Measurements from ENCODE around the gene POLR2J.

Gene POLR2J

DNA sequence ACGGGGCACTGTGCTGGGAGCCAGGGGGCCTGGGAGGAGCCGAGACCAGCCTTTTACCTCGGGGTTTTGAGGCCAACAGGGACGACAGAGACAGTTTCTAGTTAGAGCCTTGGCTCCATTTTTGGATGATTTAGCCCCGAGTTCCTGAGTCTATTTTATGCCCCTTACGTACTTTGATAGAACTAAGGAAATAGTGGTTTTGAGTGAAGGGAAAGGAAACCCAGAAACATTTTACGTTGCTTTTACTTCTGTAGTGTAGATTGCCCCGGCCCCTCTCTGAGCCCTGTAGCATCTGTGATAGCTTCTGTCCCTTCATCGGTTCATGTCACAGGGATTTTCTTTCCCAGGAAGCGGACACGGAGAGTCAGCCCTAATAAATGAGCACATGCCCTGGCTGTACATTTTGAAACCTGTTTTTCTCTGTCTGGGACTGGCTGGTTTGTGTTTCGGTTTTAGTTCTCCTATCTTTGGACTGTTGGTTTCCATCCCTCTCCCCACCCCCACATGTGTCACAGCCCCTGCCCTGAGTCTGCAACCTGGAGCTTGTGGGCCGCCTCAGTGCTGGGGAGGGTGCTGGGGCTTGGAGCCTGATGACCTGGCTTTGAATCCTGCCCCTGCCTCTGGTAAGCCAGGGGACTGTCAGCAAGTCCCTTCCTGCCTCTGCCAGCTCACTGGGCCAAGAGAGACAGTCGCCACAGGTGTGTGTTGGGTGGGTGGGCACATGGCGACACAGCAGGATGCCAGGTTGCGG lies 52.3 kb downstream of the POLR2J start:
- no peak for TF ChIP-seq GATA2 (IDR thresholded peaks at IDR 0.05; ENCODE audit: low read depth, low read length)
- TF ChIP-seq GATA3 (IDR thresholded peaks at IDR 0.05; ENCODE audit: low read depth, low read length): no peak

DNA sequence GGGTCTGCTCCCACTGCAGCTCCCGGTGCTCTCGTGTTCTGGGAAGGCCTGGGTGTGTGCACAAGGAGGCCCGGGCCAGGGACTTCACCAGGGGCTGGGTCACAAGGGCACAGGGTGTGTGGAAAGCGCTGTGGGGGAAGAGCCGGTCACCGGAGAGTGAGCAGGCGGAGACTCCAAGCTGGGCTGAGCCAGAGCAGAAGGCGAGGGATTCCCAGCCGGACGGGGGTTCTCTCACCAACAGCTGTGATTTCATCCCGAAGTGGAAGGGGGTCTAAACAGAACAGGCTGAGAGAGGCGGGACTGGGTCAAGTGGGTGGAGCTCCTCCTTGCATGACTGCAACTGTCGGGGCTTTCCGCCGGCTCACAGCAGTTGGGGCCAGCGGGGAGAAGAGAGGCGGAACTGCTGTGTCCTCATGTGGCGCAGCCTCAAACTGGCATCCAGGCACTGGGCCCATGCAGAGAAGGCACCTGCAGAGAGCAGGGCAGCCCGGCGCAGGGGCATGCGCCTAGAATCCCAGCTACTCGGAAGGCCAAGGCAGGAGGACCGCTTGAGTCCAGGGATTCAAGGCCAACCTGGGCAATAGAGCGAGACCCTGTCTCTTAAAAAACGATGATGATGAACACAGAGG lies 53.0 kb downstream of the POLR2J start:
- no peak for TF ChIP-seq GATA3 (IDR thresholded peaks at IDR 0.05; ENCODE audit: low read depth, low read length)
- no peak for TF ChIP-seq GATA2 (IDR thresholded peaks at IDR 0.05; ENCODE audit: low read depth, low read length)

DNA sequence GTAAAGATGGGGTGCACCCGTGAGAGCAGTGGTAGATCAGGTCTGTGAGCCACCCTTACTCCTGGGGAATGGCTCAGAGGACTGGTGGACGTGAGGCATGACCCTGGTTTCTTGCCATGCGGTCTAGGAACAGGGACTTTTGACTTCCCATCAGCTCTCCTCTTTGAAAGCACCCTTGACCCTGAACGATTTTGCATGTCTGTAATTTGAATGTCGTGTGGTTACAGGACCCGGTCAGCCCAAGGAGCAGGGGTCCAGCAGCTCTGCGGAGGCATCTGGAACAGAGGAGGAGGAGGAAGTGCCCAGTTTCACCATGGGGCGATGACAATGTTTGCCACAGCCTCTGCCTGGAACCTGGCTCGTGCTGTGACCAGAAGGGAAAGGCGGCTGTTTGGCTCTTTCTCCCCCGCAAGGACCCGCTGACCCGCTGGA lies 53.9 kb downstream of the POLR2J start:
- TF ChIP-seq GATA2 (IDR thresholded peaks at IDR 0.05; ENCODE audit: low read depth, low read length) (no peak), GATA3 (IDR thresholded peaks at IDR 0.05; ENCODE audit: low read depth, low read length) (no peak)

GRCh38 chr7:102424129-102424551 lies 54.6 kb downstream of the POLR2J start:
- no peak for TF ChIP-seq GATA2 (IDR thresholded peaks at IDR 0.05; ENCODE audit: low read depth, low read length)
- no peak for TF ChIP-seq GATA3 (IDR thresholded peaks at IDR 0.05; ENCODE audit: low read depth, low read length)

Data from SH-SY5Y (cell line).